HG03025 (cell line): ENCODE measurements around the gene GDPD5.
A peak's percentile ranks its signal among the peaks of the same experiment; 100 is the strongest.

Experiments used
- ATAC-seq: cut with Tn5 transposase; IDR thresholded peaks from one replicate; pipeline ENCODE4 v1.9.1; 2021; ENCODE audit warnings: mild to moderate bottlenecking, moderate library complexity; ENCODE audit not compliant: unreplicated experiment, low FRiP score

Gene GDPD5, protein sequence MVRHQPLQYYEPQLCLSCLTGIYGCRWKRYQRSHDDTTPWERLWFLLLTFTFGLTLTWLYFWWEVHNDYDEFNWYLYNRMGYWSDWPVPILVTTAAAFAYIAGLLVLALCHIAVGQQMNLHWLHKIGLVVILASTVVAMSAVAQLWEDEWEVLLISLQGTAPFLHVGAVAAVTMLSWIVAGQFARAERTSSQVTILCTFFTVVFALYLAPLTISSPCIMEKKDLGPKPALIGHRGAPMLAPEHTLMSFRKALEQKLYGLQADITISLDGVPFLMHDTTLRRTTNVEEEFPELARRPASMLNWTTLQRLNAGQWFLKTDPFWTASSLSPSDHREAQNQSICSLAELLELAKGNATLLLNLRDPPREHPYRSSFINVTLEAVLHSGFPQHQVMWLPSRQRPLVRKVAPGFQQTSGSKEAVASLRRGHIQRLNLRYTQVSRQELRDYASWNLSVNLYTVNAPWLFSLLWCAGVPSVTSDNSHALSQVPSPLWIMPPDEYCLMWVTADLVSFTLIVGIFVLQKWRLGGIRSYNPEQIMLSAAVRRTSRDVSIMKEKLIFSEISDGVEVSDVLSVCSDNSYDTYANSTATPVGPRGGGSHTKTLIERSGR

DNA sequence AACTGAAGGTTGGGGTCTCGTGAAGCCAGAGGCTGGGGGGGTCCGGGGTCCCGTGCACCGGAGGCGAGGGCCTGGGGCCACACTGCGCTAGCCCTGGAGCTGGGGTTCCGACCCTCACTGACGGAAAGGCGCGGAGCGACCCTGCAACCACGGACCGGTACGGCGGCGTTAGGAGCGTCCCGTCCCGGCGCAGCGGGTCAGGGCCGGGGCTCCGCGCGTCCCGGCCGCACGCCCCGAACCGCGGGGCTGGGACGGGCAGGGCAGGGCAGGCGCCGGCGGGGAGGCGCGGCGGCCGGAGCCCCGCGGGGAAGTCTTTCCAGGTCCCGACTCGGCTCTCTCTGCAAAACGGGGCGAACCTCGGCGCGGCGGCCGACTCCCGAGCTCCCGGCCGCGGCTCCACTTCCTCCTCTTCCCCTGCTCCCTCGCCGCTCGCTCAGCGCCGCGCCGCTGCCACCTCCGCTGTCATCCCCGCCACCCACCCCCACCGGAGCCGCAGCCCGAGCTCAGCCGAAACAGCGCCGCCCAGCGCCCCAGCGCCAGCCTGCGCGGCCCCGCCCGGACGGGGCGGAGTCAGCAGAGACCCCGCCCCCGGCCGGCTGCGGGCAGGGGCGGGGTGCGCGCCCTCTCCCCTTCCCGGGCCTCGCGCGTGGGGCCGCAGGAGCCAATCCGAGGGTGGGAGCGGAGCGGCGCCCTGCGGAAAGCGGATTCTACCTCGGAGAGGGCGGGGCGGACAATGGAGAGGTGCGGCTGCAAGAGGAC, at the start of gene GDPD5:
TSS of gene GDPD5 (minus strand) at position 509 of the 759 bp plus-strand sequence. CDS start 48,206 bp downstream, outside the sequence.
- ATAC-seq, result peak; percentile 64

DNA sequence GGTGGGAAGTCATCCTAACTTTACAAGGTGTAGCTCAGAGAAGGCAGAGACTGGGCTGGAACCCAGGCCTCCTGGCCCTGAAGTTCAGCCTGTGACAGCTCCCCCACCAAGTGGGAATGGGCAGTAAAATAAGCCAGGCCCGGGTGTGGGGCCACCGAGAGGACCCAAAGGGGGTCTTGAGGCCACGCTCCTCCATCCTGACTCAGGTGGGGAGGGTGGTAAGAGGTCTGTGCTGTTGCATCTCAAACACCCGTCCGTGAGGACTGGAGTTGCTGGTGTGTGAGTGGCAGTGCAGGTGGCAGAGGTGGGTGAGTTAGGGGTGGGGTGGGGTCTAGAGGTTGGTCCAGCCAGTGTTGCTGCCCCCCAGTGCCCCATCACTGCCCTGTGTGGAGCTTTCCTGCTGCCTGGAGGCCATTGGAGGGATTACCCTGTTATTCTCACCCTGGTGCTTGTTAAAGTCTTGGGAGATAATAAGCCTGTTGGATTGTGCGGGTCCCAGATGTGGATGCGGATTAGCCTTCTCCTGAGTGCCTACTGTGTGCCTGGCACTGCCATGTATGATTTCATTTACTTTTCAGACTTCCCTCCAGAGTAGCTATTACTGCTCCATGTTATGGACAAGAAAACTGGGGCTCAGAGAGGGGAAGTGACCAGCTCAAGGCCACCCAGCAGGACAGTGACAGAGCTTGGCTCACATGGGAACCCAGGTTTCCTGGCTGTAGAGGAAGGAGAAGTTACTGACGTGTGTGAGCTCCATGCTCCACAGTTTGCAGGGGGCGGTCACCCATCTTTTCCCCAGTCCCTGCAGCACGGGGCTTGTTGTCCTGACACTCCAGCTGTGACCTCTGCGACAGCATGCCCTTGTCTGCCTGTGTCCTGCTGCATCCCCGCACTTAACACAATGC, 49.2 kb upstream of the GDPD5 start:
- no peak for ATAC-seq

DNA sequence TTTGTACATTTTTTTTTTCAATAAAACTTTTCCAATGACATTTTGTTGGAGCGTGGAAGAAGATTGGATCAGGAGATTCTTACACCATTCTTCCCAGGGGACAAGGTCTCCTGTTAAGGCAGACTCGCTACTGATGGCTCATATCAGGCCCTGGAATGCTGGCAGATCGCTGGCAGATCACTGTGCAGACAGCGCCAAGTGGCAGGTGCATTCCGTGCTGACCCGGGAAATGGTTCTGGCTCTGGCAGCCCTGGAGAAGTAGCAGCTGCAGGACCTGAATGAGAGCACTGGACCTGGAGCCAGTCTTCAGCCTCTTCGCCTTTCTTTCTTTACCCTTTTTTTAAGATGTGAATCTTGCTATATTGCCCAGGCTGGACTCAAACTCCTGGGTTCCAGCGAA, 47.0 kb upstream of the GDPD5 start:
- ATAC-seq, result no peak

DNA sequence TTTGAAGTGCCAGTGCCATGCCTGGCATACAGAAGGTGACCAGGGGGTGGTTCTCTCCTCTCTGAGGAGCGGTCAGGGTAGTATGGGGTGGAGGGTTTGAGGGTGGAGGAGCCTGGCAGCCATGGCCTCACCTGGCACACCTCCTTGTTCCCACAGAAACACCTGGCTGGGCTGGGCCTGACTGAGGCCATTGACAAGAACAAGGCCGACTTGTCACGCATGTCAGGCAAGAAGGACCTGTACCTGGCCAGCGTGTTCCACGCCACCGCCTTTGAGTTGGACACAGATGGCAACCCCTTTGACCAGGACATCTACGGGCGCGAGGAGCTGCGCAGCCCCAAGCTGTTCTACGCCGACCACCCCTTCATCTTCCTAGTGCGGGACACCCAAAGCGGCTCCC, 45.9 kb upstream of the GDPD5 start:
- ATAC-seq, result no peak

DNA sequence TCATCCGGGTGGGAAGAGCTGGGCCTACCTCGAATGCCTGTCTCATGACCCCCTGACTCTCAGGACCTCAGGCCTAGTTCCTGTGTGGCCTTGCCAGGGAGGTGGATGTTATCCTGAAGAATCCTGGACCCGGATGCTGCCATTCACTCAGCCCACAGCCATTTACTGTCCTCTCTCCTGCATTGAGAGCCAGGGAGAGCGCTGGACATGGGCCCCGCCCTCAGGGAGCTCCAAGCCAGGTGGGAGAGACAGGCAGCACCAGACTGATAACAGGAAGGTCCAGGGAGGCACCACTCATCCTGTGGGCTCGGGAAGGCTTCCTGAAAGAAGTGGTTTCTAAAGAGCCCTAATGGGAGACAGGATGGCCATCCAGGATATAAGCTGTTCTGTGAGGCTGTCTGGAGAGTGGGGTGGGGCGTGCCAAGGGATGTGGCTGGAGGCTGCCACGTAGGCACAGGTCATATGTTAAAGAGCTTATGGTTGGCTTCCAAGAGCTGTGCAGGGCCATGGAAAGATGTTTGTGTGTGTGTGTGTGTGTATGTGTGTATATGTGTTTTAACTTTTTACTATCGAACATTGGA, 44.9 kb upstream of the GDPD5 start:
- no peak for ATAC-seq

DNA sequence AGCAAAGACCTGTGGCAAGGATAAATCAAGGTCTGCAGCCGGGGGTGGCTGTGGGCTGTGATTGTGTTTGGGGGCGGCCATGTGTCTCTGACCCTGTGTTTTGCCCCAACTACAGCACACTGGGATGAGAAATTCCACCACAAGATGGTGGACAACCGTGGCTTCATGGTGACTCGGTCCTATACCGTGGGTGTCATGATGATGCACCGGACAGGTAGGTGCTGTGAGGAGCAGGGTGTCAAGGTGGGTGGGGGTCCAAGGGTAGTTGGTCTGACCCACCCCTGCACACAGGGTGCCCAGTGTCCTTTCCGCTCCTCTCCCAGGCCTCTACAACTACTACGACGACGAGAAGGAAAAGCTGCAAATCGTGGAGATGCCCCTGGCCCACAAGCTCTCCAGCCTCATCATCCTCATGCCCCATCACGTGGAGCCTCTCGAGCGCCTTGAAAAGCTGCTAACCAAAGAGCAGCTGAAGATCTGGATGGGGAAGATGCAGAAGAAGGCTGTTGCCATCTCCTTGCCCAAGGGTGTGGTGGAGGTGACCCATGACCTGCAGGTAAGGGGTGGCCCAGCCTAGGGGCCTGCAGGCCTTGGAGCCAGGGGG, 43.0 kb upstream of the GDPD5 start:
- no peak for ATAC-seq

DNA sequence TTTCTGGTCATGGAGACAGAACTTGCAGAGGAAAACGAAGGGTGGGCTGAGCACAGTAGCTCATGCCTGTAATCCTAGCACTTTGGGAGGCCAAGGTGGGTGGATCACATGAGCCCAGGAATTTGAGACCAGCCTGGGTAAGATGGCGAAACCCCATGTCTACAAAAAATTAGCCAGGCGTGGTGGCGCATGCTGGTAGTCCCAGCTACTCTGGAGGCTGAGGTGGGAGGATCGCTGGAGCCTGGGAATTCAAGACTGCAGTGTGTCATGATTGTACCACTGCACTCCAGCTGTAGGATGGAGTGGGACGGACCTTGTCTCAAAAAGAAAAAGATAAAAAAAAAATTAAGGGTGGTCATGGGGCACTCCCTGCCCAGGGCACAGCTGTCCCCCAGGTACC, 42.2 kb upstream of the GDPD5 start:
- no peak for ATAC-seq

DNA sequence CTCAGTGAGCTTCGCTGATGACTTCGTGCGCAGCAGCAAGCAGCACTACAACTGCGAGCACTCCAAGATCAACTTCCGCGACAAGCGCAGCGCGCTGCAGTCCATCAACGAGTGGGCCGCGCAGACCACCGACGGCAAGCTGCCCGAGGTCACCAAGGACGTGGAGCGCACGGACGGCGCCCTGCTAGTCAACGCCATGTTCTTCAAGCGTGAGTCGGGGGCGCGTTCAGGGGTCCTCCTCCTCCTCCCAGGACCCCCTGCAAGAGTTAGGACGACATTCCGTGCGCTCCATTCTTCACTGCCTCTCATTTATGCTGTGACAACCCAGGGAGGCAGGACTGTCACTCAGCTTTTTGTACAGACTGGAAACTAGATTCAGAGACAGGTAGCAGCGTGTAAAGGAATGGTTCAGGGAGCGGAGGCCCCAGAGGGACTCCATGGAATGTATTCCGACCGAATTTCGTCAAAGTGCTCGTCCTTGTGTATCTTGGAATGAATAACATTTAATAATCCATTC, 41.1 kb upstream of the GDPD5 start:
- ATAC-seq, result no peak

DNA sequence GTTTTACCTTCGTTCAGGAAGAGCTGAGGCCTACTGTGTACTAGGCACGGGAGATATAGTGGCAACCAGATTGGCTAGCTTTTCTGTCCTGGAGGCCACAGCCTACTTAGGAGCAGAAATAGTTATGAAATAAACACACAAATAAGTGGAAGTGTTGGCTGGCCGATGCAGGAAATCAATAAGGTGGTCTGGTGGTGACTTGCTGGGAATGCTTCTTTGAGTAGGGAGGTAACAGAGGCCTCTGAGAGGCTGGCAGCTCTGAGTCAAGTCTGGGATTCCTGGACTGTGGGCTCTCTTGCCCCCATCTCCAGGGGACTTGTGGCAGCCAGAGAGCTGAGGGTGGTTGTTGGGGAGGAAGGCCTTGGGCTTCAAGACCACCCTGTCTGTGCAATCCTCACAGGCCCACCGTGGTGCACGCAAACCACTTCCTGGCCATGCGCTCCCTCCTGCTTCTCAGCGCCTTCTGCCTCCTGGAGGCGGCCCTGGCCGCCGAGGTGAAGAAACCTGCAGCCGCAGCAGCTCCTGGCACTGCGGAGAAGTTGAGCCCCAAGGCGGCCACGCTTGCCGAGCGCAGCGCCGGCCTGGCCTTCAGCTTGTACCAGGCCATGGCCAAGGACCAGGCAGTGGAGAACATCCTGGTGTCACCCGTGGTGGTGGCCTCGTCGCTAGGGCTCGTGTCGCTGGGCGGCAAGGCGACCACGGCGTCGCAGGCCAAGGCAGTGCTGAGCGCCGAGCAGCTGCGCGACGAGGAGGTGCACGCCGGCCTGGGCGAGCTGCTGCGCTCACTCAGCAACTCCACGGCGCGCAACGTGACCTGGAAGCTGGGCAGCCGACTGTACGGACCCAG, 40.4 kb upstream of the GDPD5 start:
- no peak for ATAC-seq

DNA sequence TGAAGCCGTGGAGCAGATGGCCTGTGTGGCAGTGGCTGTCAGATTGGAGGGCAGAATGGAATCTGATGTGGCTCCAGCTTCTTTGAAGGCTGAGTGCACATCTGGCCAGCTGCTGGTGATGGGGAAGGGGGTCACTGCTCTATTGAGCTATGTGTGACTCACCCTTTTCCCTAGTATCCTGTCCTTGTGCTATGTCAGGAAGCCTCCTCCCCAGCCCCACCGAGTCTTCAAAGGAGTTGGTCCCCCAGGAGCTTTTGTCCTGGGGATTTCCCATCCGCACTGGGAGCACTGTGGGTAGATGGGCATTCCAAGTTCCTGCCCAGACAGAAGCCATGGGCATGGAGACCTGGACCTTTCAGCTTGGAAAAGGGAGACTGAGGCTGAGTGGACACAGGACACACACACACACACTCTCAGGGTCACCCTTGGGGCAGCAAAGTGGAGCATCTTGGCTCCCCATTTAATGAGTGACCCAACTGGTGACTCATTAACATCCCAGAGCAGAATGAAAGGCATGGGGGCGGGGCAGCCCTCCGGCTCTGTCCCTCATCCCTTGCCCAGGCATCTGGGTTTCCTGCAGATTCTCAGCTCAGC, 39.6 kb upstream of the GDPD5 start:
- no peak for ATAC-seq

DNA sequence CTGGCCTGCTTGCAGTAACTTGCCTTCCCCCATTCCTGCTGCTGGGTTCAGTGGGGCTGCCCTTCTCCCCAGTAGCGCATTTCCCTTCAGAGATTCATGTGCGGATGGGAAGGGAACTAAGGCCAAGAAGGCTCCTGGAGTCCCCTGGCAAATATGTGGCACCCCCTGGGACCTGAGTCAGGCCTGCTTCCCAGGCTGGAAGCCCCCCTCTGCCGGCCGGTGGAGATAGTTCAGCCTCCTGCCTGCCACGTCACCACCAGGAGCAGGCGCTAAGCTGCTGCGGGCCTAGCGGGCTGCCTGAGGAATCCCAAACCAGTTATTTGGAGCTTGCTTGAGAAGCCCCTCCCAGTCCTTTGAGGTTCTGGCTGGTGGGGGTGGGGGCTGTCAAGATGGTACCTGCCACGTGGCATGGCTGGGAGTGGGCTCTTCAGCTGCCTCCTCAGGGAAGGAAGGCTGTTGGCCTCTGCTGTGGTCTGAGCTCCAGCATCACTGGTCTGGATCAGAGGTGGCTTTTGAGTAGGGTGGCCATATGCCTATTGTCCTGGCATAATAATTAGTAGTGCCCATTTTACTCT, 38.3 kb upstream of the GDPD5 start:
- ATAC-seq, result no peak

DNA sequence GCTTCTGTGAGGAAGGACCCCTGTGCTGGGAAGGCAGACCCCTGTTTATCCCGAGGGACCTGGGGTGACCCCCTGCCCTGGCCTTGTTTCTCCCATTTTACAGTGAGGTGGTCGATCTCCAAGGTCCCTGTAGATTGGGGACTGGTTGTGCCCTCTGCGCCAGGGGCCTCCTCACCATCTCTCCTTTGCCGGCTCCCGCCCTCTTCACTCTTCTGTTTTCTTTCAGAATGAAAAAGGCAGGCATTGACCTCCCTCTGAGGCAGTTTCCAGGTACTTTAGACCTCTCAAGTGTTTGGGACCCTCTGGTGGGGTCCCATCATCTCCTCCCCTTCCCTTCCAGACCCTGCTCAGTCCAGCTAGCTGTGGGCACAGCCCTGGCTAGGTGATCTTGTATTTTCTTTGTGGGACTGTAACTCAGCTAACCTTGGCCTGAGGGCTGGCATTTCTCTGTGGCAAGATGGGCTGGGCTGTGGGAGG, 37.8 kb upstream of the GDPD5 start:
- no peak for ATAC-seq

DNA sequence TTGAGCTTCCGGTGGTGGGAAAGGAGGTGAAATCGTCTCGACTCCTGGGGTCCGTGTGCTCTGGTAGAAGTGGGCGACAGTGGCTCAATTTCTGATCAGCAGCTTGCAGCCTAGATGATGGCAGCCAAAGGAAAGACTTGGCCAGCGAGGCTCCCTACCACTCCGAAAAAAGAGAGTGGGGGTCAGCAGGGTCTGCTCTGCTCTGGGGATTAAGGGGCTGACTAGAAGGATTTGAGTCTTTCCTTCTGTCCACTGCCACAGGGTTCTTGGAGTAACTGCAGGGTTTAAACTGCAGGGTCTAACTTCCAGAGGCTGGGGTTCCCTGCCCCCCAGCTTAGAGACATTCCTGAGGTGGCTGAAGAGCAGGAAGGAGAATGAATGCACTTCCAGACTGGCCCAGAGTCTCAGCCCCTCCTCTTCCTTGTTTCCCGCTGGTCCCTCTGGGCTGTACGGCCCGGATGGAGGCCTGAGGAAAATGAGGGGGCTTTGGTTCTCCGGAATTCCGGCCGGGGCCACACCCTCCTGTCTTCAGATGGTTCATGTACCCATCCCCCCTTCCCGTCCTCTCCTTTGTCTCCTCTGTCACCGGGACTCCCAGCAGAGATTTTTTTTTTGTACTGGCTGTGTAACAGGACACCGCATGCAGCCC, 37.2 kb upstream of the GDPD5 start:
- ATAC-seq, result no peak

DNA sequence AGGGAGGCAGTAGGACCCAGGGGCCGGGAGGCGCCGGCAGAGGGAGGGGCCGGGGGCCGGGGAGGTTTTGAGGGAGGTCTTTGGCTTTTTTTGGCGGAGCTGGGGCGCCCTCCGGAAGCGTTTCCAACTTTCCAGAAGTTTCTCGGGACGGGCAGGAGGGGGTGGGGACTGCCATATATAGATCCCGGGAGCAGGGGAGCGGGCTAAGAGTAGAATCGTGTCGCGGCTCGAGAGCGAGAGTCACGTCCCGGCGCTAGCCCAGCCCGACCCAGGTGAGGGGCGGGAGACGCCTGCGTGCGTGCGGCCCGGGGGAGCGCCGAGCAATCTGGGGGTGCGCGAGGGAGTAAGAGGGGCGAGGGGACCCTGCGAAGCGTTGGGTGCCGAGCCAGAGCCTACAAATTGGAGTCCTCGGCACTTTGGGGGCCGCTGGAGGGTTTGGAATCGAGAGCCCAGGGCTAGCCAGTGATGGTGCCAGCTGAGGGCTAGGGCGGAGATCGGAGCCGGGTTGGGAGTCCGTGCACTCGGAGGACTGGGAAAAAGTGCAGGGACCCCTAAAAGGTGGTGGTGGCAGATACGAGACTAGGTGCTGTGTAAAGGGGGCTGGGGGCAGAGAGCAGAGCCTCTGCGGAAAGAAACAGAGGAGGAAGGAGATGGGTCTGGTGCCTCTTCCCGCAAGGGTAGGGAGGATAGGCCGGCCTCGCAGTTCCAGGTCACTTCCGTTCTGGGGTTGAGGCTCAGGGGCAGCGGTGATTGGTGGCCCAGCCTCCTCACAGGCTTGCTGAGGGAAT, 36.5 kb upstream of the GDPD5 start, which contains the start of gene SERPINH1:
TSS of gene SERPINH1 (plus strand) at position 206 of the 788 bp plus-strand sequence. CDS start 4,097 bp downstream, outside the sequence.
- ATAC-seq, result peak; percentile 66

DNA sequence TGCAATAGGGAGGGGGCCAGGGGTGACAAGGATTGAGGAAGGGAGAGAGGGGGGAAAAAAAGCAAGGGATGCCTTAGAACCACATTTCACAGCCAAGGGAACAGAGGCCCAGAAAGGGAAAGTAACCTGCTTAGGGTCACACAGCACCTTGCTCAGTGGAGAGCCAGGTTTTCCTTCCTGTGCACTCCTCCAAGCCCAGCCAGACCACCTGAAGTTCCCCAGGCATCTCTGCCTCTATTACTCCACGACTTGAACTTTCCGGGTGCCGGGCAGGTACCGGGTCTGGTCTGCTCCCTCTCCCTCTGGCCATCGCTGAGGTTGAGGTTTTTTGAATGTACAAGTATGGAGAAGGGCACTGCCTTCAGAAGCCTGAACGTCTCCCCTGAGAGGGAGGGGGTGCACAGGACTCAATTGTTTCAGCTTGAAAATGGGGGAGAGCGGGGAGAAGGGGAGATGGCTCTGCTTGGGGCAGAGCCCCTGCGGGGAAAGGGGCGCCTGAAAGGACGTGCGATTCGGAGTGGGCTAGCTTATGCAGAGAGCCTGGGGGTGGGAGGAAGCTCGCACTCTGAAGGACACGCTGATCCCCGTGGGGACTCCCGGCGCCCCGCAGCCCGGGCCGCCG, 35.8 kb upstream of the GDPD5 start:
- peak; percentile 4 for ATAC-seq

DNA sequence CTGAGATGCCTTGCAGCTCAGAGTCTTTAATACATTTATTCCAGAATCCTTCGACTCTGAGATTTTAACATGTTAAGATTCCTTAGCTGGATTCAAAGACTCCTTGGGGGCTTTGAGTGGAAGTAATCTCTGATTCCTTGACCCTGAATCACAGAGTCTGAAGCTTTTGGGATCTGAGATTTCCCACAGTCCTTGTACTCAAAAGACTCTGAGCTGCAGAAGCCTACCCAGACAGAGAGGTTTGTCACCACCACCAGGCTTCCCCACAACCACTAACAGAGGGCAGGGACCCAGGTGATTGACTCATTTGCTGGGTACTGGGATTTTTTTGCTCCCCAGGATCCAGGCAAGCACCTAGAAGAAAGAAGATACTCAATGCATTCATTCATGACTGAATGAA, 34.9 kb upstream of the GDPD5 start:
- no peak for ATAC-seq
